GM13976 (cell line): ENCODE data around the gene TEDC1.

Experiments used
- DNase-seq: peaks from one replicate; pipeline ENCODE4 v3.0.0; 2012; ENCODE audit warnings: low spot score
- CTCF ChIP-seq: IDR thresholded peaks from 2 replicates; pipeline ENCODE4 v1.5.1; 2012; ENCODE audit warnings: borderline replicate concordance, mild to moderate bottlenecking; ENCODE audit not compliant: insufficient read depth; ENCODE audit errors: extremely low read depth, missing control alignments, control extremely low read depth
- in situ Hi-C: fragments of 300-500 bp; cut with MboI; formaldehyde crosslinking; loops from one replicate; pipeline ENCODE4 v1.12.0; 2022; ENCODE audit warnings: low sequenced_read_pairs, mixed read lengths, inconsistent platforms; ENCODE audit not compliant: unreplicated experiment

TEDC1 gene

GRCh38 chr14:105458571-105458970, 32.5 kb upstream of the TEDC1 start:
- DNase-seq = no peak
- in situ Hi-C loops = no loop called here
- no peak for TF ChIP-seq CTCF

GRCh38 chr14:105460116-105460515, 30.9 kb upstream of the TEDC1 start:
- no peak for TF ChIP-seq CTCF
- in situ Hi-C loops = no loop called here
- no peak for DNase-seq

GRCh38 chr14:105460616-105461015, 30.4 kb upstream of the TEDC1 start:
- no peak for DNase-seq
- no peak for TF ChIP-seq CTCF
- in situ Hi-C loops = no loop called here

- TF ChIP-seq CTCF = no peak
- in situ Hi-C loops = no loop called here
- DNase-seq = no peak
Observed at GRCh38 chr14:105461903-105462302, 29.1 kb upstream of the TEDC1 start.

GRCh38 chr14:105464501-105464900, 26.5 kb upstream of the TEDC1 start:
- in situ Hi-C loops = no loop called here
- no peak for TF ChIP-seq CTCF
- no peak for DNase-seq

GRCh38 chr14:105465209-105466031, 25.6 kb upstream of the TEDC1 start:
- no peak for DNase-seq
- no peak for TF ChIP-seq CTCF
- in situ Hi-C loops = no loop called here
